GM04504 (cell line): ENCODE results near the gene HCFC1R1.
"Not testable (repeated sequence)": the region's sequence is repeated elsewhere in the genome, so short reads cannot be mapped to it uniquely, and the experiment has no call there.

Experiments
- DNase-seq: peaks from one replicate; pipeline ENCODE4 v3.0.0-alpha.2; 2012; ENCODE audit warnings: low read depth

Gene HCFC1R1

DNA sequence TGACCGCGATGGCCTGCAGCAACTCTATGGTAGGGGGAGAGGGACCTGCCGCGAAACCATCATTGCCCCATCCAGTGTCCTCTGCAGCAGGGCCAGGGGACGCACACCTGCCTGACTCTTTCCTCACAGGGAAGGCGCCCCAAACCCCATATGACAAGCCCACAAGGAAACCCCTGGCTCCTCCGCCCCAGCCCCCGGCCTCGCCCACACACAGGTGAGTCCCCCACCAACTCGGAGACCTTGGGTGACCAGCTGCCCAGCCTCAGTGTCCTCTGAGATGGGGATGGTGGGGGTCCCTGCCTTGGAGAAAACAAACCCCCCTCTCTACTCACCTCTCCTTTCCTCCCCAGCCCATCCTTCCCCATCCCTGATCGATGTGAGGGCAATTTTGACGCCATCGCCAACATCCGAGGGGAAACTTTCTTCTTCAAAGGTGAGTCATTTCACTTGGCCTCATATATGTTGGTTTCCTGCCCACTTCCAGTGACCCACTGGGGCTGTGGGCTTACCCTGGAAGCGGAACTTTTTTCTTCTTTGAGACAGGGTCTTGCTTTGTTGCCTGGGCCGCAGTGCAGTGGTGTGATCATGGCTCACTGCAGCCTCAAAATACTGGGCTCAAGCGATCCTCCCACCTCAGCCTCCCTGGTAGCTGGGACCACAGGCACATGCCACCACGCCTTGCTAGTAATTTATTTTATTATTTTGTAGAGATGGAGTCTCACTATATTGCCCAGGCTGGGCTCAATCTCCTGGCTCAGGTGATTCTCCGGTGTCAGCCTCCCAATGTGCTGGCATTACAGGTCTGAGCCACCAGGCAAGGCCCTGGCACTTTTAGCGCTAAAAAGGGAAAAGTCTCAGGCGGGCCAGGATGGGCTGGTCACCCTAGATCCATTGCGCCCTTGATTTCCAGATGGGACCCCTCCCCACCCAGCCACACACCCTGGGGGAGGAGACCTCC, 33.7 kb upstream of the HCFC1R1 start:
- DNase-seq = no peak

DNA sequence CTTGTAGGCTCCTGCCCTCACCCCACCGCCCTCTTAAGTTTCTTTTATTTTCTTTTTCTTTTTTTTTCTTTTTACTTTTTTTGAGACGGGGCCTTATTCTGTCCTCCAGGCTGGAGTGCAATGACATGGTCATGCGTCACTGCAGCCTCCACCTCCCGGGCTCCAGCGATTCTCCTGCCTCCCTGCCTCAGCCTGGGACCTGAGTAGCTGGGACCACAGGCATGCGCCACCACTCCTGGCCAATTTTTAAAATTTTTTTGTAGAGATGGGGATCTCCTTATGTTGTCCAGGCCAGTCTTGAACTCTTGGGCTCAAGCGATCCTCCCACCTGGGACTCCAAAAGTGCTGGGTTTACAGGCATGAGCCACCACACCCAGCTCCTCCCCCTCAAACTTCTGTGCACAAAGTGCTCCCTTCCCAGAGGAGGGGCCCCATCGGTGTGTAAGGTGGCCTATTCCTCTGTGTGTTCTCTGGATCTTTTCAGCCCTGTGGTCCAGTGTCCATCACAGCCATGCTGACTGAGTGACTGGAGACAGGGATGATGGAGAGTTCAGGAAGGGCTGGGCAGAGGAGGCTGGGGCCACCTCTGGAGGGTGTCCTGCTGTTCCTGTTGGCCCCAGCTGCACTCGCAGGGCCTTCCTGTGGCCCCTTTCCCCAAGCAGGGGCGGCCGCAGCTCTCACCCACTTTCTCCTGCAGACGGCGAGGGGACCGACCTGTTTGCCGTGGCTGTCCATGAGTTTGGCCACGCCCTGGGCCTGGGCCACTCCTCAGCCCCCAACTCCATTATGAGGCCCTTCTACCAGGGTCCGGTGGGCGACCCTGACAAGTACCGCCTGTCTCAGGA, 32.8 kb upstream of the HCFC1R1 start:
- no peak for DNase-seq

DNA sequence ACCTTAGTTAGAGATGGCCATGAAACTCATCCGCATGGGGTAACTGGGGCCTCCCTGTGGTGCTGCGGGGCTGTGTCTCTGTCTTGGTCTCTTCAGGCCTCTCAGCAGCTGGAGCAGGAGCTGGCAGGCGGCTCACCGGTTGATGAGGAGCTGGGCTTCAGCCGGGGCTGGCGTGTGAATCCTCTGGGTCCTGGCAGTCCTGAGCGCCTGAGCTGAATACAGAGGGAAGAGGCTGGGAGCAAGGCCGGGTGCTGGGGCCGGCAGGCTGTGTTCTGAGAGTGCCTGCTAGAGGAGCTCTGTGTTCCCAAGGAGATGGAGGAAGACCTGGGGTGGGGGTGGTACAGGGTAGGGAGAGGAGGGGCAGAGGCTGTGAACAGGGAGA, 32.0 kb upstream of the HCFC1R1 start:
- DNase-seq = not testable (repeated sequence)

DNA sequence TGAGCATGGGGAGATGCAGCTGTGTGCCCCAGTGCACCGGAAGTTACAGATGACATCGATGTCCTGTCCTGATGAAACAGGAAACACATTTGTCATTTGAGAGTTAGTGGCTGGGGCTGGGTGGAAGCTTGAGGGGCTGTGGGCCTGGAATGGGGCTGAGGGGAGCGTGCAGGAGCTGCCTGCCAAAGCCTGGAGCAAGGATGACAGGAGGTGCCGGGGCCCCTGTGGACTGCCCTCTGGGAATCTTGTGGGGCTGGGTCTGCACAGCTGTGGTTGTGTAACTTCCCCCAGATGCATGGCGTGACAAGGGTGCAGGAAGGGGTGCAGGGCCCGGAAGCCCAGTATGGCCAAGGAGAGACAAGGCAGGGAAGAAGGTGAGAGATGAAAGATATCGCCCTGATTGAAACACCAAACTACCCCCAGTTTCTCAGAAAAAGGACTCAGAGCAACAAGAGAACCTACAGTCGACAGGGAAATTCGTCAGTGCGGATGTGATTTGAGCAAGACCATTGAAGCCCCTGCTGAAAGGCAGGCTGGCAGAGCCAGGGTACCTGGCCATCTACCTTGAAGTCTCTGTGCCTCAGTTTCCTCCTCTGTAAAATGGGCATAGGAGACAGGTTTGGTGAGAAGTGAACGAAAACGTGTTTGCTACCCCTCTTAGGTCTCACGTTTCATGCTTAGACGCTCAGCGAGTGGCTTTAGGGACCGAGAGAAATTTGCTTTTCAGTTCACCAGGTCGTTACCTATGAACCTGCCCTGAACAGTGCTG, 31.4 kb upstream of the HCFC1R1 start:
- DNase-seq = no peak

DNA sequence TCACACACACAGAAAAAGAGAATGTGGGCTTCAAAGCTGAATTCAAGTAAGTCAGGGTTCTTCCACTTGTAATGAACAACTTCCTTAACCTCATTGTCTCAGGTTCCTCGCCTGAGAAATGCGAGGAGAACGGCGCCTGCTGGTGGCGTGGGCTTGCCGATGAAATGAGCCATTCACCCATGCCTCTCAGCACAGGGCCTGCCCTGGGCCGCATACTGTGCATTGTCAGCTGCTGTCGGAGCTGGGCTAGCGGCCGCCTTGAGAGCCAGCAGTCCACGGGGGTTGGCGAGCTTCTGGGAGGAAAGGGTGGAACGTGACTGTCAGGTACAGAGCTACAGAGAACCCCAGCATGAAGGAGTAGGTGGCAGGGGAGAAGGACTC, 29.6 kb upstream of the HCFC1R1 start:
- DNase-seq = not testable (repeated sequence)

DNA sequence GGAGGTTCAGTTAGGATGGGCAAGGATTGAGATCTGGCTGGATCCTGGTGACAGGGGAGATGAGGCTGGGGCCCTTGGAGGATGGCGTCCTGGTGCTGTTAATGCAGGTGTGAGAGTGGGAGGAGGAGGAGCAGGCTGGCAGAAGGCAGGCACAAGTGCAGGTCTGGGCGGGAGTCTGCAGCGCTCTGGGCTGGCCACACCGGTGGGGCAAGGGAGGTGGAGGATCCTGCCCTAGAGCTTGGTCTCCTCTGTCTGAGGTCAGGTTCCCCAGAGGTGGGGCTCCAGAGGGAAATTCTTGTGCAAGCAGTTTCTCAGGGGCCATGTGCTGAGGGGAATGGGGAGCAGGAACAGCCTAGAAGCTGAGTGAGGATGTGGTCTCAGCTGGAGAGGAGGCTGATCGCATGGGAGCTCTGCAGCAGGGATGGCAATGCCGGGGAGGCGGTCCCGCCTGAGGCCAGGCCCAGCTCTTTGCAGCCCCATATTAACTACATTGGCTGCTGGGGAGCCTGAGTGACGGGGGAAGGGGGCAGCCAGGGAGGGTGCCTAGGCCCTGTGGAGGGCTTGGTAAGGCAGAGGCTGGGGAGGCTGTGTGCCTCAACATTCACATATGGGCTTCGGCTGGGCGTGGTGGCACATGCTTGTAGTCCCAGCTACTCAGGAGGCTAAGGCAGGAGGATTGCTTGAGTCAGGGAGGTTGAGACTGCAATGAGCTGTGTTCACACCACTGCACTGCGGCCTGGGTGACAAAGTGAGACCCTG, 29.0 kb upstream of the HCFC1R1 start:
- not testable (repeated sequence) for DNase-seq

DNA sequence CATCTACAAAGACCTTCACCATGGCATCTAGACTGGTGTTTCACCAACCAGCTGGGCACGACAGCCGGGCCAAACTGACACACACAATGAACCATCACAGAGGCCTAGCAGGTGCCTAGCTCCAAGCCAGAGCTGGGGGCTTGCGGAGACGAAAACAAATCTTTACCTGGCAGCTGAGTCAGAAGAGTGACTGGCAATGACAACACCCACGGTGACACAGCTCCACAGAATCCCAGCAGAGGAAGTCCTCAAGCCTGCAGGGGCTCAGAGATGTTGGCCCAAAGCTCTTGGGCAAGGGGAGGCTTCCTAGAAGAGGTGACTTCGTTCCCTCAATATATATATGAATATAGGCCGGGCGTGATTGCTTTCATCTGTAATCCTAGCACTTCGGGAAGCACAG, 27.8 kb upstream of the HCFC1R1 start:
- DNase-seq = no peak

DNA sequence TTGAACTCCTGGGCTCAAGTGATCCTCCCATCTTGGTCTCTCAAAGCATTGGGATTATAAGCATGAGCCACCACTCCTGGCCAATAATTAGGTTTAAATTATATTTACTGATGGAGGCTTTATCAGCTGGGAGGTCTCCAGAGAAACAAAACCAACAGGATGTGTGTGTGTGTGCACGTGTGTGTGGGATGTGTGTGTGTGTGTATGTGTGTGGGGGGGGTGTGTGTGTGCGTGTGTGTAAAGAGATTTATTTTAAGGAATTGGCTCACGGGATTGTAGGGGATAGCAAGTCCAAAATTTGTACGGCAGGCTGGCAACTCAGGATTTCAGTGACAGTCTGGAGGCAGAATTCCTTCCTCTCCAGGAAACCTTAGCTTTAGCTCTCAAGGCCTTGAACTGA, 27.3 kb upstream of the HCFC1R1 start:
- no peak for DNase-seq

DNA sequence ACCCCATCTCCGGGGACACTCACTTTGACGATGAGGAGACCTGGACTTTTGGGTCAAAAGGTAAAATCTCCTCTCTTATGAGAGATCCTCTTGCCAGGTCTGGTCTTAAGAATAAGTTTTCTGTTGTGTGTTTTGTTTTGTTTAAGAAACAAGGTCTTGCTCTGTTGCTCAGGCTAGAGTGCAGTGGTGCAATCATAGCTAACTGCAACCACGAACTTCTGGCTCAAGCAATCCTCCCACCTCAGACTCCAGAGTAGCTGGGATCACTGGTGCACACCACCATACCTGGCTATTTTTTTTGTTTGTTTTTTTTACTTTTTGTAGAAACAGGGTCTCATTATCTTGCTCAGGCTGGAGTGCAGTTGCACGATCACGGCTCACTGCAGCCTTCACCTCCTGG, 26.7 kb upstream of the HCFC1R1 start:
- DNase-seq = no peak

DNA sequence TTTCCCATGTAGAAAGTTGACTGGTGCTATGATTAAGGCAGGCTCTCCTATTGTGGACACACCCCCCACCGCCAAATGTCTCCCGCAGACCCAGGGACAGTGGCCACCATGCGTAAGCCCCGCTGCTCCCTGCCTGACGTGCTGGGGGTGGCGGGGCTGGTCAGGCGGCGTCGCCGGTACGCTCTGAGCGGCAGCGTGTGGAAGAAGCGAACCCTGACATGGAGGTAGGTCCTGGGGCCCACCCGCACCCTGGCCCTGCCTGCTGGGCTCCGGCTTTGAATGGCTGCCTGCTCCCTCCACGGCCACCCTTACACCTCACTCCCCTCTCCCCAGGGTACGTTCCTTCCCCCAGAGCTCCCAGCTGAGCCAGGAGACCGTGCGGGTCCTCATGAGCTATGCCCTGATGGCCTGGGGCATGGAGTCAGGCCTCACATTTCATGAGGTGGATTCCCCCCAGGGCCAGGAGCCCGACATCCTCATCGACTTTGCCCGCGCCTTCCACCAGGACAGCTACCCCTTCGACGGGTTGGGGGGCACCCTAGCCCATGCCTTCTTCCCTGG, 26.3 kb upstream of the HCFC1R1 start:
- DNase-seq = no peak

DNA sequence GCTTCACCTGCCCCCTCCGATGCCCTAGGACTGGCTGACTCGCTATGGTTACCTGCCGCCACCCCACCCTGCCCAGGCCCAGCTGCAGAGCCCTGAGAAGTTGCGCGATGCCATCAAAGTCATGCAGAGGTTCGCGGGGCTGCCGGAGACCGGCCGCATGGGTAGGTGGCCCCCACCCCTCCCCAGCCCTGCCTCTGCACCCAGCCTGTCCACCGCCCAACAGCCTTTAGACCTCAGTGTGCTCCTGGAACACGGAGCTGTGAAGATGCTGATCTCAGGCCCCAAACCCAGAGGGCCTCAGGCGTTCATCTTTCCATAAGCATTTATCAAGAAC, 23.6 kb upstream of the HCFC1R1 start:
- DNase-seq = no peak

DNA sequence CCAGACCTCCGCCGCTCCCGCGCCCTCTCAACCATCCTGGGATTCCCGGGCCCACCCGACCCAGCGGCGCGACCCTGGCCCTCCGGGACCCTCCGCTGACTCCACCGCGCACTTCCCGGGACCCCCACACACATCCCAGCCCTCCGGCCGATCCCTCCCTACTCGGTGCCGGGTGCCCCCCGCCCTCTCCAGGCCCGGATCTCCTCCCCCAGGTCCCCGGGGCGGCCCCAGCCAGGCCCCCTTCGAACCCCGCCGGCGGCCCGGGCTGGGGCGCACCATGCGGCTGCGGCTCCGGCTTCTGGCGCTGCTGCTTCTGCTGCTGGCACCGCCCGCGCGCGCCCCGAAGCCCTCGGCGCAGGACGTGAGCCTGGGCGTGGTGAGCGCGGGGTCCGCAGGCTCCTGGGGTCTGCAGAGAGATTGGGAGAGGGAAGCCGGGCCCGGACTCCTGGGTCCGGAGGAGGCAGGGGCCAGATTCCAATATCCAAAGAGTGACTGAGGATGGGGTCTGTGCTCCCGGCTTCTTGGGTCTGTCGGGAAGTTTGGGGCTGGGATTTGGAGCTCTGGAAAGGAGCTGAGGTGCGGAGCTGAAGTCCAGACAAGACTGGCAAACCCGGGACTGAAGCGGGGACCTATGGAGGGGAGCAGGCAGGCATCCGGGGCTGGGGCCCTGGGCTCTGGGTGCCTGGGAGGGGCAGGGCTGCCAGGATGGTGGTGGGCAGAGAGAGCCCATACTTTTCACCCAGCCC, 23.1 kb upstream of the HCFC1R1 start:
- no peak for DNase-seq

DNA sequence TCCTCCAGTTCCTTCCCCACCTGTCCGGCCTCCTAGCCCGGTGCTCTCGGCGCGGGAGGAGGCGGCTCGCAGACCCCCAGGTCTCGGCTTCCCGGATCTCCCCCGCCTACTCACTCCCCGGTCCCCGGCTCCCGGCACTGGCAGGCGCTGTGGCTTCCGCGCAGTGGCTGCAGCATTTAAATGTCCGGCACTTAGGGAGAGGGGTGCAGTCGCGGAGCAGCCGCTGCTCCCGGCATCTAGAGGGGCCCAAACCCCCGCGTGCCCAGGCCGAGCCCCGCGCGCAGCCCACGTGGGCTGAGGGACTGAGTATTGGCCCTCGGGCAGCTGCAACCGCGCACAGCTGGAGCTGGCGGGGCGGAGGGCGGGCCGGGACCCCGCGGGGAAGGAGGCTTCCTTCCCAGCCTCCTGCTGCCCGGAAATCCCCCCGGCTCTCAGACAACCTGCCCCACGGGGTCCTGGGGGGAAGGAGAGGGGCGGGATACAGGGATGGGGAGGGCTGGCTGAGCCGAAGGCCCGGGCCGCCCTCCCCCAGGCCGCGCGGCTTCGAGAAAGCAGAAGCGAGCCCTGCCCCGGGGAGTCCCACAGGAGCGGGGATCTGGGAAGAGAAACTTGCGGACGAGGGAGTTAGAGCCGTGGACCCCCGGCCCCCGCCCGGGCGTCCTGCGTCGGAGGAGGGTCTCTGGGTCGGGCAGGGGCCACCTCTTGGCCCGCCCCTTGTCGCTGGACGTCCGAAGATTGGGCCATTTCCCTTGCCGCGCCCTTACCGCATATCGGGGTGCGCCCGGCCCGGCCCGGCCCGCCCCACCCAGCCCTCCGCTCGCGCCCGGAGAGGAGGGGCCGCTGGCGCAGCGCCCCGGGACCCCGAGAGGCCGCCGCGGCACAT, 22.3 kb upstream of the HCFC1R1 start, which contains the start of gene MMP25:
TSS of gene MMP25 (plus strand) at position 804 of the 883 bp plus-strand sequence. CDS start 357 bp downstream, outside the sequence.
- DNase-seq = no peak

DNA sequence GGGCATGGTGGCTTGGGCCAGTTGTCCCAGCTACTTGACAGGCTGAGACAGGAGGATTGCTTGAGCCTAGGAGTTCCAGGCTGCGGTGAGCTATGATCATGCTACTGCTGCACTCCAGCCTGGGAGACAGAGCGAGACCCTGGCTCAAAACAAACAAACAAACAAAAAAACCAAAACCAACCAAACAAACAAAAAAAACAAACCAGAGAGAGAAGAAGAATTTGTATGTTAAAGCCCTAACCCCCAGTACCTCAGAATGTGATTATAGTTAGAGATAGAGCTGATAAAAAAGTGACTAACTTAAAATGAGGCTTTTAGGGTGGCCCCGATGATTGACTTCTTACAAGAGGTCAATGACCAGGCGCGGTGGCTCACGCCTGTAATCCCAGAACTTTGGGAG, 21.0 kb upstream of the HCFC1R1 start:
- DNase-seq = no peak

DNA sequence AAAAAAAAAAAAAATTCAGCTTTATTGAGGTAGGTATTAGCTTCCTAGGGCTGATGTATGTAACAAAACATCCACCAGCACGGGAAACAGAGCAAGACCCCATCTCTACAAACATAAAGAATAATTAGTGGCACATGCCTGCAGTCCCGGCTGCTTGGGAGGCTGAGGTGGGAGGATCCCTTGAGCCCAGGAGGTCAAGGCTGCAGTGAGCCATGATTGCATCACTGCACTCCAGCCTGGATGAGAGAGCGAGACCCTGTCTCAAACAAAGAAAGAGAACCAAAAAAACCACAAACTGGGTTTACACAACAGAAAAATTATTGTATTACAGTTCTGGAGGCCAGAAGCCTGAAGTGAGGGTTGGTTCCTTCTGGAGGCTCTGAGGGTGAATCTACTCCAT, 18.6 kb upstream of the HCFC1R1 start:
- DNase-seq = no peak

DNA sequence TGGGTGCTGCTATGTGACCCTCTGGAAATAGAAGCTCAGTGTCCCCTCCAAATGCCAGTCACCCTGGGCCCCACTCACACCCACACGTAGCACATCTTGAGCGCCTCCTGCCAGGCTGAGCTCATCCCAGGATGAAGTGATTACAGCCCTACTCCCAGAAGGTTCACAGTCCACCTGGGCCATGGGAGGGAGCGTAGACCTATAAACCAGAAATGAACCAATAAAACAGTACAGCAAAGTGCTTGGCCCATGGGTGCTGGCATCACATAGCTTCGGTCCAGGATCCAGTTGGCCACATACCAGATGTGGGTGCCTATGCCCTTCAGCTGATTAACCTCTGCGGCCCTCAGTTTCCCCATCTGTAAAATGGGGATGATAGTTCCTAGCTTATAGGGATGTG, 15.2 kb upstream of the HCFC1R1 start:
- no peak for DNase-seq

DNA sequence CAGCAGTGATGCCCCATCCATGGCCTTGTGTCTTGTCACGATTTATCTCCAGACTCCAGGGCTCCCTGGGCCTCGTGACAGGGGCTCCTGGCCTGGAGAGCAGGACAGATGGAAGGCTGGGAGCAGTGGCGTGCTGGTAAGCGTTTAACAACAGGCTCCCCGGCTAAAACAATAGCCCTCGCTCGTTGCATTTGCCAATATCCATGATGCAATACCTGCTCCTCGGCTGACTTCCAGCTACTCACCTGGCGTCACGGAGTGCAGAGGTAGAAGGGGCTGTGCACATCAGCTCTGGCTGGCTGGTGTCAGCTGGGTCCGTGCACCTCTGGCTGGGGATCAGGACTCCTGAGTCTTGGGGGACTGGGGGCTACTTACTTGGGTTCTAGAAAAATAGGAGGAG, 14.5 kb upstream of the HCFC1R1 start:
- DNase-seq = no peak

DNA sequence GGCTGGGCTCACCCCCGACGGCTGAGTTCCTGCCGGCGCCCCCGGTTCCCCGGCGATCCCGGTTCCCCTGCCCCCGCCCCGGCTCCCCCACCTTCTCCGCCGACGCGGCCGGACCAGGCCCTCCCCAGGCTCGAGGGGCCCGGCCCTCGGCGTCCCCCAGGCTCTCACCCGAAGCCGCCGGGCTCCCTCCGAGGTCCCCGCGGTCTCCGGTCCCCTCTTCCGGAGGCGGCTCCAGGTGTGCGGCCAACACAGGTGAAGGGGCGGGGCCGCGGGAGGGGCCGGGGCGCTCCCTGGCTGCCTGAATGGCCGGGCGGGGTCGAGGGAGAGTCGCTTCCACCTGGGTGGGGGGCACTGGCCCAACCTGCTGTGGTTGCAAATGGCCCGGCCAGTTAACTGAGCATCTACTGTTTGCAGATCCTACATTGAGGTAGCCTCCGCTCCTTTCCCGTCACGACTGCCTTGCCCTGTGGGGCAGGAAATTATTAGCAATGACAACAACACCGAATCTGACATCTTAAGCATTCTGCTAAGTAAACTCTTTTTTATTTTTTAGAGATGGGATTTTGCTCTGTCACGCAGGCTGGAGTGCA, 13.1 kb upstream of the HCFC1R1 start, which contains the start of gene BICDL2:
TSS of gene BICDL2 (minus strand) at position 219 of the 590 bp plus-strand sequence. CDS start 1,448 bp downstream, outside the sequence.
- no peak for DNase-seq
